Fibroblast of villous mesenchyme (primary cell): Measurements from ENCODE around the gene CRP. TPM values are rescaled to one million over a fixed set of nuclear protein-coding genes. Genes with fewer than 3 reads are reported as not detected.
"Not testable (repeated sequence)": the region's sequence is repeated elsewhere in the genome, so short reads cannot be mapped to it uniquely, and the experiment has no call there.

Source experiments
- DNase-seq: peaks from one replicate; pipeline ENCODE4 v3.0.0-alpha.2; 2010; ENCODE audit warnings: low read depth
- H3K4me3 ChIP-seq: 2 replicates; pipeline ENCODE4 v1.5.1; 2011; ENCODE audit warnings: low read depth, mild to moderate bottlenecking, low read length
- CTCF ChIP-seq: IDR thresholded peaks from 2 replicates; pipeline ENCODE4 v1.5.1; 2012; ENCODE audit warnings: low read depth, mild to moderate bottlenecking, low read length; ENCODE audit not compliant: insufficient read depth
- total RNA-seq: library from RNA; depleted of rRNA; stranded (reverse); fragments of >200 nt; gene quantifications from 2 replicates; pipeline ENCODE4 v1.2.3, GENCODE V29; 2012

CRP gene
- total RNA-seq, 1 donor, result not detected

- no peak overlapping the region for H3K4me3 ChIP-seq
- no peak for TF ChIP-seq CTCF
- no peak for DNase-seq
Measured at GRCh38 chr1:159675046-159675445, 39.3 kb downstream of the CRP start.

DNA sequence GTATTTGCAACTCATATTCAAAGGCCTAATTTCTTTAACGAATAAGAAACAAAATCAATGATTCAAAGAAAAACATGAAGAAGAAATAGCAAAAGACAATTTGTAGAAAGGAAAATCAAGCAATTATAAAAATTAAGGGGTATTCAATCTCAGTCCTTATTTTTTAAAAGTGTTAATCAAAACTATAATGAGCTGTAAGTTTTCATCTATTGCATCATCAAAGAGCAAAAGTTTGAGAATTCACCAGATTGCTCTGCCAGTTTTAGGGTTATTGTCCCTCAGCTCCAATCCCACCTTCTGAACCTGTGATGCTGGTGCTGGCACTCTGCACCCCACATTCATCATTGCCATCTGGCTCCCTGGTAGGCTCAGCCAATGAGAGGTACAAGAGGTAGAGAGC lies 42.0 kb downstream of the CRP start:
- DNase-seq, H3K4me3 ChIP-seq: not testable (repeated sequence)

GRCh38 chr1:159669338-159669737 lies 45.1 kb downstream of the CRP start:
- no peak for TF ChIP-seq CTCF
- no peak for DNase-seq
- no peak overlapping the region for H3K4me3 ChIP-seq

GRCh38 chr1:159668739-159669138 lies 45.6 kb downstream of the CRP start:
- no peak overlapping the region for H3K4me3 ChIP-seq
- no peak for DNase-seq
- no peak for TF ChIP-seq CTCF

DNA sequence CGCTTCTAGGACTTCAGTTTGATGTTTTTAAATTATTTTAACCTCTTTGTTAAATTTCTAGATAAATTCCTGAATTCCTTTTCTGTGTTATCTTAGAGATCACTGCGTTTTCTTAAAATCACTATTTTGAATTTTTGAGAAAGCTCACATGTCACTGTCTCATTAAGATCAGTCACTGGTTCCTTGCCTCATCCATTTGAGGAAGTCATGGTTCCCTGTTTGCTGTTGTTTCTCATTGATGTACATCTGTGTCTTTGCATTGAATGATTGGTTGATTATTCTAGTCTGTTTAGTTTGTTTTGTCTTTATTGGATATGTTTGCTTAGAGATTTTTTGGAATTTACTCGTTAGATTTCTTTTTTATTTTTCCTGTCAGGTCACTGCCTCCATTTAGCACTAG lies 50.1 kb downstream of the CRP start:
- no peak overlapping the region for H3K4me3 ChIP-seq
- no peak for TF ChIP-seq CTCF
- no peak for DNase-seq

GRCh38 chr1:159663552-159663951 lies 50.8 kb downstream of the CRP start:
- DNase-seq, result no peak
- no peak overlapping the region for H3K4me3 ChIP-seq
- no peak for TF ChIP-seq CTCF

Other genes with a start within 250 kb of the CRP start
- not detected in 2 replicates for gene OR10J5, start 178.6 kb downstream of the CRP start, total RNA-seq
- not detected in 2 replicates for gene APCS, start 126.8 kb downstream of the CRP start, total RNA-seq
- gene DUSP23, start 66.4 kb upstream of the CRP start, total RNA-seq, result 5.8 and 6.0 TPM in 2 replicates
- not detected in 2 replicates for gene FCRL6, start 87.8 kb upstream of the CRP start, total RNA-seq
- gene SLAMF8, start 112.3 kb upstream of the CRP start, total RNA-seq, result not detected in 2 replicates
- gene VSIG8, start 148.1 kb upstream of the CRP start, total RNA-seq, result under 0.01 TPM in 1 of 2 replicates, not detected in the other
- 0.32 and 0.43 TPM in 2 replicates for gene CFAP45, start 185.6 kb upstream of the CRP start, total RNA-seq
- gene TAGLN2, start 210.9 kb upstream of the CRP start, total RNA-seq, result 167 and 277 TPM in 2 replicates
- gene IGSF9, start 231.0 kb upstream of the CRP start, total RNA-seq, result not detected in 2 replicates
- gene SLAMF9, start 239.6 kb upstream of the CRP start, total RNA-seq, result not detected in 2 replicates